Loucy (cell line): Measurements from ENCODE around the gene KCNQ5.

Experiments
- H2AFZ ChIP-seq: fragments of 200-600 bp; sonication (generic); 2 replicates; pipeline ENCODE4 v1.6.0; 2016; ENCODE audit warnings: antibody characterized with exemption, mild to moderate bottlenecking, low read length, moderate library complexity
- H3F3A ChIP-seq: fragments of 200-600 bp; 2 replicates; pipeline ENCODE4 v1.6.0; 2016; ENCODE audit warnings: antibody characterized with exemption, low read depth, mild to moderate bottlenecking
- H3K27me3 ChIP-seq: fragments of 200-600 bp; sonication (generic); 2 replicates; pipeline ENCODE4 v1.6.1; 2014; ENCODE audit warnings: low read length, mild to moderate bottlenecking; ENCODE audit not compliant: insufficient read depth, poor library complexity, severe bottlenecking
- H3K36me3 ChIP-seq: fragments of 200-600 bp; sonication (generic); 2 replicates; pipeline ENCODE4 v1.6.1; 2016; ENCODE audit warnings: low read length; ENCODE audit not compliant: insufficient read depth
- H3K4me1 ChIP-seq: fragments of 200-600 bp; sonication (generic); 2 replicates; pipeline ENCODE4 v1.5.1; 2014; ENCODE audit warnings: low read length, mild to moderate bottlenecking; ENCODE audit not compliant: insufficient read depth, poor library complexity, severe bottlenecking
- H3K4me2 ChIP-seq: fragments of 200-600 bp; sonication (generic); 2 replicates; pipeline ENCODE4 v1.6.0; 2014; ENCODE audit warnings: antibody characterized with exemption, low read length, low read depth, mild to moderate bottlenecking; ENCODE audit not compliant: poor library complexity, severe bottlenecking
- H3K4me3 ChIP-seq: fragments of 200-600 bp; sonication (generic); 2 replicates; pipeline ENCODE4 v1.5.1; 2014; ENCODE audit warnings: low read length, mild to moderate bottlenecking, mixed read lengths; ENCODE audit not compliant: poor library complexity, severe bottlenecking
- H3K79me2 ChIP-seq: fragments of 200-600 bp; sonication (generic); 2 replicates; pipeline ENCODE4 v1.6.1; 2014; ENCODE audit warnings: low read length; ENCODE audit not compliant: insufficient read depth
- H3K9ac ChIP-seq: fragments of 200-600 bp; sonication (generic); 2 replicates; pipeline ENCODE4 v1.6.0; 2014; ENCODE audit warnings: mild to moderate bottlenecking, low read depth, low read length, moderate library complexity; ENCODE audit not compliant: poor library complexity, severe bottlenecking
- H3K9me2 ChIP-seq: fragments of 200-600 bp; sonication (generic); replicated peaks from 2 replicates; pipeline ENCODE4 v1.6.1; 2016; ENCODE audit warnings: low read depth, low read length, mixed read lengths
- H3K9me3 ChIP-seq: fragments of 200-600 bp; sonication (generic); 2 replicates; pipeline ENCODE4 v1.6.1; 2014; ENCODE audit warnings: mild to moderate bottlenecking, antibody characterized with exemption, low read length, low read depth; ENCODE audit not compliant: insufficient read depth
- H4K20me1 ChIP-seq: fragments of 200-600 bp; sonication (generic); 2 replicates; pipeline ENCODE4 v1.6.0; 2014; ENCODE audit warnings: antibody characterized with exemption, low read length, mild to moderate bottlenecking; ENCODE audit not compliant: insufficient read depth, poor library complexity, severe bottlenecking
- CTCF ChIP-seq: fragments of 200-600 bp; sonication (generic); conservative IDR thresholded peaks from 2 replicates; pipeline ENCODE4 v1.5.1; 2014; ENCODE audit warnings: mild to moderate bottlenecking, antibody characterized with exemption, low read length
- EZH2phosphoT487 ChIP-seq: fragments of 200-600 bp; IDR thresholded peaks from 2 replicates; pipeline ENCODE4 v1.6.1; 2018; ENCODE audit warnings: antibody characterized with exemption, mild to moderate bottlenecking, moderate library complexity, borderline replicate concordance

Gene KCNQ5

GRCh38 chr6:72798196-72798595 is 176.3 kb downstream of the KCNQ5 start:
- no peaks in the 10 kb centered on the region for H3K36me3 ChIP-seq
- TF ChIP-seq EZH2phosphoT487 (no peak), CTCF (no peak)
- H3K4me3 ChIP-seq, result no peak overlapping the region
- no peaks in the 10 kb centered on the region for H3F3A ChIP-seq
- no peak overlapping the region for H3K9ac ChIP-seq
- H3K9me3 ChIP-seq, result no peaks in the 10 kb centered on the region
- H3K79me2 ChIP-seq, result no peaks in the 10 kb centered on the region
- H3K9me2 ChIP-seq, result no peaks in the 10 kb centered on the region
- H3K27me3 ChIP-seq, result no peaks in the 10 kb centered on the region
- H4K20me1 ChIP-seq, result no peaks in the 10 kb centered on the region
- no peak overlapping the region for H3K4me2 ChIP-seq
- no peaks in the 10 kb centered on the region for H3K4me1 ChIP-seq
- H2AFZ ChIP-seq, result no peak overlapping the region

- no peaks in the 10 kb centered on the region for H3K4me1 ChIP-seq
- no peaks in the 10 kb centered on the region for H3F3A ChIP-seq
- no peaks in the 10 kb centered on the region for H4K20me1 ChIP-seq
- H3K4me2 ChIP-seq, result no peak overlapping the region
- no peaks in the 10 kb centered on the region for H3K9me2 ChIP-seq
- H3K27me3 ChIP-seq, result no peaks in the 10 kb centered on the region
- no peak overlapping the region for H3K9ac ChIP-seq
- TF ChIP-seq EZH2phosphoT487, result no peak
- no peak for TF ChIP-seq CTCF
- no peaks in the 10 kb centered on the region for H3K36me3 ChIP-seq
- no peaks in the 10 kb centered on the region for H3K9me3 ChIP-seq
- H3K79me2 ChIP-seq, result no peaks in the 10 kb centered on the region
- H3K4me3 ChIP-seq, result no peak overlapping the region
- no peak overlapping the region for H2AFZ ChIP-seq
Observed at GRCh38 chr6:72809746-72810379, 188.0 kb downstream of the KCNQ5 start.

DNA sequence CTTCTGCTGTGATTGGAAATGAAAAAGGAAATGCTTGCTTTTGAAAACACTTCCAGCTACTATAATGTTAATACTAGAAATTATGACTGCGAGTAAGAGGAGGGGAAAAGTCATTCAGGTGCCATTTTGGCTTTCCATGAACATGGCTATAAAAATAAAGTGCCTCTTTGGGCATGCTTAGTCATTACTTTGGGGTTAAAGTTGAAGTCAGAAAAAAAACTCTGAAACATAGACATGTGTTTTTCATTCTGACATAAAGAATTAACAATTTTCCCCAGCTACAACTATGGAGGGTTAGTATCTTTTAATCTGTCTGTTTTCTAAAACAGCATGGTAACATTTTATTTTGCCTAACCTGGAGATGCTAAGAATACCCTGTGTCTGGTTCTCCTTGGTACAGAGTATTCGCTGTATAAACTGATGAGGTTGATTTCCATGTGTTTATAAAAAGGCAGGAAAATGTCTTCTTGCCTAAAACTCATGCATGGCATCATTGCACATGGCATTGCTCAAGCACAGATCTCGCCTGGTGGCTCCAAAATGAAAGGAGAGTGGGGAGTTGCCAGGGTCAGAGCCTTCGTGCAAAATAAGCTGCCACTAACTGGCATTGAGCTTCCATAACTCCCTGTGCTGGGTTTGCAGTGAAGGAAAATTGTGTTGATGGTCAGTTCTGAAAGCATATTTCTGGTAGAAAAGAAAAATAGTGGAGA is 188.9 kb downstream of the KCNQ5 start:
- Histone ChIP-seq H3K27me3 (no peaks in the 10 kb centered on the region), H2AFZ (no peak overlapping the region), H3K36me3 (no peaks in the 10 kb centered on the region), H4K20me1 (no peaks in the 10 kb centered on the region), H3K9ac (no peak overlapping the region), H3K79me2 (no peaks in the 10 kb centered on the region), H3K4me1 (no peaks in the 10 kb centered on the region), H3K4me2 (no peak overlapping the region), H3K9me2 (no peaks in the 10 kb centered on the region), H3K4me3 (no peak overlapping the region), H3K9me3 (no peaks in the 10 kb centered on the region), H3F3A (no peaks in the 10 kb centered on the region)
- no peak for TF ChIP-seq CTCF
- no peak for TF ChIP-seq EZH2phosphoT487
